ENCODE data around the gene ST3GAL2.

Gene ST3GAL2

DNA sequence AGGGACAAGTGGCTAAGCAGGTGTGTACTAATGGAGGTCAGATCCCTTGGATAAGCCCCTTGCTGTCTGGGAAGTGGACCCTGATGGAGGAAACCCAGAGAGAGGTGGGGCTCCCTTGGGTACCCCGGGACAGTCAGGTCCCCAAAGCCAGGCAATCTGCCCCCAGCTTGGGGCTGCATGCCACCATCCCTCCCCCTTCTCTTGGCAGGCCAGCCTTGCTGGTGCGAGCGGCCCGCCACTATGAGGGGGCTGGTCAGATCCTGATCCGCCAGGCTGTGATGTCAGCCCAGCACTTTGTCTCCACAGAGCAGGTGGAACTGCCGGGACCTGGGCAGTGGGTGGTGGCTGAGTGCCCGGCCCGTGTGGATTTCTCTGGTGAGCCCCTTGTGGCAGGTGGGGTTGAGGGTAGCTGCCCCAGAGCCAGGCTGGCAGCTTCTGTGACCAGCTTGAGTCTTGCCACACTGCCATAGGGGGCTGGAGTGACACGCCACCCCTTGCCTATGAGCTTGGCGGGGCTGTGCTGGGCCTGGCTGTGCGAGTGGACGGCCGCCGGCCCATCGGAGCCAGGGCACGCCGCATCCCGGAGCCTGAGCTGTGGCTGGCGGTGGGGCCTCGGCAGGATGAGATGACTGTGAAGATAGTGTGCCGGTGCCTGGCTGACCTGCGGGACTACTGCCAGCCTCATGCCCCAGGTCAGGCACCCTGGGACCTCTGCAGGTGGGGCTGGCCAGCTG lies 35.6 kb upstream of the ST3GAL2 start:
- H3K4me1 ChIP-seq (ENCODE audit: control insufficient read depth in 1 of 2, insufficient read depth in 1 of 2, low read depth in 1 of 2, low read length in 1 of 2): no peaks in the 10 kb centered on the region
- H3K36me3 ChIP-seq: peaks cover 63% of the 10 kb centered on the region
- H3K9me3 ChIP-seq: no peaks in the 10 kb centered on the region
- no peak overlapping the region for H3K4me3 ChIP-seq (ENCODE audit: low read depth in 1 of 2, low read length in 1 of 2)
- TF ChIP-seq, protein P1, sequence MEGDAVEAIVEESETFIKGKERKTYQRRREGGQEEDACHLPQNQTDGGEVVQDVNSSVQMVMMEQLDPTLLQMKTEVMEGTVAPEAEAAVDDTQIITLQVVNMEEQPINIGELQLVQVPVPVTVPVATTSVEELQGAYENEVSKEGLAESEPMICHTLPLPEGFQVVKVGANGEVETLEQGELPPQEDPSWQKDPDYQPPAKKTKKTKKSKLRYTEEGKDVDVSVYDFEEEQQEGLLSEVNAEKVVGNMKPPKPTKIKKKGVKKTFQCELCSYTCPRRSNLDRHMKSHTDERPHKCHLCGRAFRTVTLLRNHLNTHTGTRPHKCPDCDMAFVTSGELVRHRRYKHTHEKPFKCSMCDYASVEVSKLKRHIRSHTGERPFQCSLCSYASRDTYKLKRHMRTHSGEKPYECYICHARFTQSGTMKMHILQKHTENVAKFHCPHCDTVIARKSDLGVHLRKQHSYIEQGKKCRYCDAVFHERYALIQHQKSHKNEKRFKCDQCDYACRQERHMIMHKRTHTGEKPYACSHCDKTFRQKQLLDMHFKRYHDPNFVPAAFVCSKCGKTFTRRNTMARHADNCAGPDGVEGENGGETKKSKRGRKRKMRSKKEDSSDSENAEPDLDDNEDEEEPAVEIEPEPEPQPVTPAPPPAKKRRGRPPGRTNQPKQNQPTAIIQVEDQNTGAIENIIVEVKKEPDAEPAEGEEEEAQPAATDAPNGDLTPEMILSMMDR (IDR thresholded peaks at IDR 0.05): no peak
- no peaks in the 10 kb centered on the region for H3K27me3 ChIP-seq
- H3K27ac ChIP-seq: no peak overlapping the region

DNA sequence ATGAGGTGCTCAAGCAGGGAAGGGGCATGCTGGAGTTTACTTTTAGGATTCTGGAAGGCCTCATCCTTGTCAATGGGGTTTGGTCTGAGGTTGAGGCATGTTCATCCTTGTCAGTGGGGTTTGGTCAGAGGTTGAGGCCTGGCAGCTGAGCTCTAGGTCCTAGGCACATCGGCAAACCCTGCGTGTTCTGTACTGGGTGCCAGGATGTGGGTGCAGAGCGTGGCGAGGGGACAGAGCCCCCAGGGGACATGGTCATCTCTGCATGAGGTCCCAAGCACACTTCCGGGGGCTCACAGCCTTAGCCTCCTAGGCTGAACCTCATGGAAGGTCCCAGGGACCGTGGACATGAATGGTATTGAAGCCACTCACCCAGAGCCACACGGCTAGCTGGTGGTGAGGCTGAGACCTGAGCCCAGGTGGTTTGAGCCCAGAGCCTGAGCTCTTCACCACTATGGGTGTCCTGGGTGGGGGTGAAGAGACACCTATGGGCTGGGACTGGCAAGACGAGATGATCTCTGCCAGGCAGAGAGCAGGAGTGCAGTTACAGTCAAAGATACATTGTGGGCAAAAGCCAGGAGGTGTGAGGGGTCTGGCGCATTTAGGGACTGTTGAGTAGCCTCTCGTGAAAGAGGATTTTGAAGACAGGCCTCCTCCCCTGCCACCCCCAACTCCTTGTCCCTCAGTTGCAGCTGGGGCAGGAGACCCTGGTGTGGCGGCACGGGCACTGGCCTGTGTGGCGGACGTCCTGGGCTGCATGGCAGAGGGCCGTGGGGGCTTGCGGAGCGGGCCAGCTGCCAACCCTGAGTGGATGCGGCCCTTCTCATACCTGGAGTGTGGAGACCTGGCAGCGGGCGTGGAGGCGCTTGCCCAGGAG lies 34.8 kb upstream of the ST3GAL2 start:
- TF ChIP-seq, protein P1 (IDR thresholded peaks at IDR 0.05): no peak
- Histone ChIP-seq H3K4me1 (ENCODE audit: control insufficient read depth in 1 of 2, insufficient read depth in 1 of 2, low read depth in 1 of 2, low read length in 1 of 2) (no peaks in the 10 kb centered on the region), H3K4me3 (ENCODE audit: low read depth in 1 of 2, low read length in 1 of 2) (no peak overlapping the region)

DNA sequence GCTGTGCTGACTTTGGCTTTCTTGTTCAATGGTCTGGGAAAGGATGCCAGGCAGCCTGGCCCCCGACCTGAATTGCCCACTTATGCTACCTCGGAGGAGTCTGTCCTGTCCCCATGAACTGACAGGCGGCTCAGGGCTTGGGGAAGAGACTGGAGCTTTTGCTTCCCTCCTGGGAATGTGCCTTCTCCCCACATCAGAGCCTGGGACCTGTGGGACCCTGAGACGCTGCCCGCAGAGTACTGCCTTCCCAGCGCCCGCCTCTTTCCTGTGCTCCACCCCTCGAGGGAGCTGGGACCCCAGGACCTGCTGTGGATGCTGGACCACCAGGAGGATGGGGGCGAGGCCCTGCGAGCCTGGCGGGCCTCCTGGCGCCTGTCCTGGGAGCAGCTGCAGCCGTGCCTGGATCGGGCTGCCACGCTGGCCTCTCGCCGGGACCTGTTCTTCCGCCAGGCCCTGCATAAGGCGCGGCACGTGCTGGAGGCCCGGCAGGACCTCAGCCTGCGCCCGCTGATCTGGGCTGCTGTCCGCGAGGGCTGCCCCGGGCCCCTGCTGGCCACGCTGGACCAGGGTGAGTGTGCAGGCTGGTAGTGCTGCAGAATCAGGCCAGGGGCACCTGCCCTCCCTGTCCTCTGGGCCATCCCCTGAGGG lies 34.0 kb upstream of the ST3GAL2 start:
- no peaks in the 10 kb centered on the region for H3K4me1 ChIP-seq (ENCODE audit: control insufficient read depth in 1 of 2, insufficient read depth in 1 of 2, low read depth in 1 of 2, low read length in 1 of 2)
- H3K9me3 ChIP-seq: no peaks in the 10 kb centered on the region
- no peak overlapping the region for H3K27ac ChIP-seq
- H3K27me3 ChIP-seq: no peaks in the 10 kb centered on the region
- peaks cover 48% of the 10 kb centered on the region for H3K36me3 ChIP-seq
- no peak overlapping the region for H3K4me3 ChIP-seq (ENCODE audit: low read depth in 1 of 2, low read length in 1 of 2)
- TF ChIP-seq, protein P1 (IDR thresholded peaks at IDR 0.05): no peak

More for the DNA sequence above, 34.8 kb upstream of the ST3GAL2 start:
- Histone ChIP-seq H3K27ac (no peak overlapping the region), H3K27me3 (no peaks in the 10 kb centered on the region), H3K9me3 (no peaks in the 10 kb centered on the region), H3K36me3 (peaks cover 55% of the 10 kb centered on the region)

DNA sequence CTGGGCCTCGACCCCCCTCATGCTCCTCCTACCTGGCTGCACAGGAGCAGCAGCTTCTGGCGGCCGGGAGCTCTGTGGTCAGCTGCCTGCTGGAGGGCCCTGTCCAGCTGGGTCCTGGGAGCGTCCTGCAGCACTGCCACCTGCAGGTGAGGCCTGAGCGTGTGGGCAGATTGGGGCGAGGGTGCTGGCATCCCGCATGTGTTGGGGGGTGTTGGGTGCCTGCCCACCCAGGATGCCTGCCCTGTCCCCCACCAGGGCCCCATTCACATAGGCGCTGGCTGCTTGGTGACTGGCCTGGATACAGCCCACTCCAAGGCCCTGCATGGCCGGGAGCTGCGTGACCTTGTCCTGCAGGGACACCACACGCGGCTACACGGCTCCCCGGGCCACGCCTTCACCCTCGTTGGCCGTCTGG lies 32.0 kb upstream of the ST3GAL2 start:
- no peak overlapping the region for H3K27ac ChIP-seq
- H3K4me3 ChIP-seq (ENCODE audit: low read depth in 1 of 2, low read length in 1 of 2): no peak overlapping the region
- H3K36me3 ChIP-seq: peaks cover 55% of the 10 kb centered on the region
- no peaks in the 10 kb centered on the region for H3K9me3 ChIP-seq
- TF ChIP-seq, protein P1 (IDR thresholded peaks at IDR 0.05): no peak
- no peaks in the 10 kb centered on the region for H3K27me3 ChIP-seq
- H3K4me1 ChIP-seq (ENCODE audit: control insufficient read depth in 1 of 2, insufficient read depth in 1 of 2, low read depth in 1 of 2, low read length in 1 of 2): no peaks in the 10 kb centered on the region

DNA sequence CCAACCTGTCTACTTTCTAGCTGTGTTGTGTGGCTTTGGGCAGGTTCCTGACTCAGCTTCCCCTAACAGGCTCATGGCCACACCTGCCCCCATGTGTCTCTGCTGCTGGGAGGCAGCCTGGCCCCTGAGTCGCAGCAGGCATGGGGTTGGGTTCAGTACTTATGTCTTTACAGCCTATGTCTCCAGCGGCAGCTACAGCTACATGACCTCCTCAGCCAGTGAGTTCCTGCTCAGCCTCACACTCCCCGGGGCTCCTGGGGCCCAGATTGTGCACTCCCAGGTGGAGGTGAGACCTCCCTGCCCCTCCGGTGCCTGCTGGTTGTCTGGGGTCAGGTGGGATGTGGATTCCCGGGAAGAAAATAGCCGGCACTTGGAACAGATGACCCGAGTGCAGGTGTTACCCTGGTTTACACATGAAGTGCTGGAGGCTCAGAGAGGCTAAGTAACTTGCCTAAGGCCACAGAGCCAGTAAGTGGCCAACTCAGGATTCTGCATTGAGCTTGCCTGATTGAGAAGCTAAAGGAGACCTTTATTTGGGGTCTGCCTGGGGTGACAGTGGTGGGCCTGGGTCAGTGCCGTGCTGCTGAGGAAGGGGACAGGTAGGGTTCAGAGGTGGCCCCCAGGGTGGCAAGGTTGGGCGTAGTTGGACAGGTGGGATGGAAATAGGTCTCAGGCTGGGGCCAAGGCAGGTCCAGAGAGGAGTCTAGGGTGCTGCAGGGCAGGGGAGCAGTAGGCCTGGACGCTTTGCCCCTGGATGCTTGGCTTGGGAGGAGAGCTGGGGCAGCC lies 31.4 kb upstream of the ST3GAL2 start:
- Histone ChIP-seq H3K9me3 (no peaks in the 10 kb centered on the region), H3K4me3 (ENCODE audit: low read depth in 1 of 2, low read length in 1 of 2) (no peak overlapping the region), H3K36me3 (peaks cover 54% of the 10 kb centered on the region), H3K27me3 (no peaks in the 10 kb centered on the region), H3K4me1 (ENCODE audit: control insufficient read depth in 1 of 2, insufficient read depth in 1 of 2, low read depth in 1 of 2, low read length in 1 of 2) (no peaks in the 10 kb centered on the region), H3K27ac (no peak overlapping the region)
- TF ChIP-seq, protein P1 (IDR thresholded peaks at IDR 0.05): no peak
